ENCODE results near the gene WDR64.

WDR64 gene

DNA sequence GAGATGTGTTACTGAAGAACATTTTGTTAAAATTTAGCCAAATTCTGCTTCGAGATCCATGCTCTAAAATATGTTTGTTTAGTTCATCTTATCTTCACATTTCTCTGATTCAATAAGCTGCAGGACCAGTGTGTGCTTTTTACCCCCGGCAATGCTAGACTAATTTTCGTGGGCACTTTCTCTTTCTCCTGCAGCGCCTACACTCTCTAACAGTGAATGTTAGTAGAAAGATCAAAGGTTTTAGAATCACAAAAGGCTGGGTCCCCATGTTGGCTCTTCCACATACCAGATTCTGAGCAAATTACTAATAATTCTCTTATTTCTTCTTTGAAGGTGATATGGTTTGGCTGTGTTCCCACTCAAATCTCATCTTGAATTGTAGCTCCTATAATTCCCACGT, 20.4 kb upstream of the WDR64 start:
- no peak for DNase-seq (ENCODE audit: low read depth)

DNA sequence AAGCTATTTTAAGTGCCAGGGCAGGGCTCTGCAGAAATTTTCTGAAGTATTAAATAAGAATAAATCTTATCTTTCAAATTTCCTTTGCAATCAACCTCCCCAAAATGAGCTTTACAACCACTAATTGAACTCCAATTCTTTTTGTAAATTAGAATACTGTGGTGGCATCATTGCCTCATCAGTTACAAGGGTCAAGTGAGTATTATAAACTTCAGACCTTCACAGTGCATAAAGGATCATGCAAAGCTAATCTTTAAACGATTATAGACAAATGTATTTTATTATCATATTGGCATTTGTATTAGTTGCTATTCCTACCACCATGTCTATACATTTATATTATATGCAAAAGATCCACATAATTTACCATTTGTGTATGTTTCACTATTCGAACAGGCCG, 19.1 kb upstream of the WDR64 start:
- no peak for DNase-seq (ENCODE audit: low read depth)

DNA sequence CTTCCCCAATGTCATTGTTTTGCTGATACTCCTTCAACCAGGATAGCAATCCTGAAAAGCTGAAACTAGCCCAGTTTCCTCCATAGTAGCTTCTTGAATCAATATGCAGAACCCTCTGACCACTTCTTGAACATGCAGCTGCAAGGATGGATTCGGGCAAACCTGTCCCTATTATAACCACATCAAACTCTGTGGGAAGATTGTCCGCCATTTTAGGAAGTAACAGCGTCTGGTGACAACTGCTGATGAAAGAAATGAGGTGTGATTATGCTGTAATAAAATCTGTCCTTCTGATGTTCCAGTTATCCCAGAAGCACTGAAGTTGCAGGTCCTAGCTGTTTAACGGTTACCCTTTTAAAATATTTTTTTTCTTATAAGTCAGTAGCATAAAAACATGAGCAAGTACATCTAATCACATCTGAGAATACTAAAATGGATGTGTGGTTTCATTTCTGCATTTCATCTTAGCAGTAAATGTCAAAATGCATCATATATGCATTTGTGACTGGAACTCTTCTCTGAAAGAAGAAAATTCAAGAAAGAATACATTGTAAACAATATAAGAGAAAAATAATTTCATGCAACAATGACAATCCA, 16.4 kb upstream of the WDR64 start:
- DNase-seq (ENCODE audit: low read depth): no peak

DNA sequence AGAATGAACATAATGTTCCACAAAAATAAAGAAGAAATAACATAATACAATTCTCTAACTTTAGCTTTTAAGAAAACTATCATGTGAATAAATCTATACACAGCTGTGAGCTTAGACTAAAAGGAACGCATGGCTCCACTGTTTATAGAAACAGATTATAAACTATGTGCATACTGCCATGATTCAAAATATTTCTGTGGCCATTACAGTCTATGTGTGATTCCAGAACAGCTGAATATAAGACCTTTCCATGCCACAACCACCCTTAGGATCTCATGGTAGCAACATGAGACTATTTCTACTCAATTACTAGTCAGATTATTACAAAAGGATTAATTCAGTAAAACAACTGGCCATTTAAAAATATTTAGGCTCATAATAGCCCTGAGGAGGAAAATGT, 15.8 kb upstream of the WDR64 start:
- no peak for DNase-seq (ENCODE audit: low read depth)

DNA sequence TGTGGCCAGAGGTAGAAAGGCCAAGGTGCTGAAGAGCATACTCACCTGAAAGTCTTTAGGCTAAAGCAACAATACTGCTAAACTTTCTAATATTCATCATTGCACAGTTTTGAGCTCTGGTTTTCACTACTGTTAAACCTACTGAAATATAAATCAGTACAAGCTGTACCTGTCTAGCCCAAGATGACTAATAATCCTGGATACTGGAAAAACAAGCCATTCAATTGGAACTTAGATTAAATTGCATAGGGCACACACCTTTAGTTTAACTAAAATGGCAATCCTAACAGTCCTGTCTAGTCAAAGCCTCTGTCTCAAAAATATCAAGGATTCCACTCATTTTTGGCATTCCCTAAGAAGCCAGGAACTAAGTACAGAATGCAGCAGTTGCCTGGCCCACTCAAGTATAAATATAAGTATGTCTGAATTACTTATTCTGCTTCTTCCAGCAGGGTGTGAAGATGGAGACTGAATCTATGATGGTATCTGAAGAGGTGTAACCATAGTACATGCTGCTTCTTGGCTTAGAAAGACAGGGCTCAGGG, 15.0 kb upstream of the WDR64 start:
- no peak for DNase-seq (ENCODE audit: low read depth)

DNA sequence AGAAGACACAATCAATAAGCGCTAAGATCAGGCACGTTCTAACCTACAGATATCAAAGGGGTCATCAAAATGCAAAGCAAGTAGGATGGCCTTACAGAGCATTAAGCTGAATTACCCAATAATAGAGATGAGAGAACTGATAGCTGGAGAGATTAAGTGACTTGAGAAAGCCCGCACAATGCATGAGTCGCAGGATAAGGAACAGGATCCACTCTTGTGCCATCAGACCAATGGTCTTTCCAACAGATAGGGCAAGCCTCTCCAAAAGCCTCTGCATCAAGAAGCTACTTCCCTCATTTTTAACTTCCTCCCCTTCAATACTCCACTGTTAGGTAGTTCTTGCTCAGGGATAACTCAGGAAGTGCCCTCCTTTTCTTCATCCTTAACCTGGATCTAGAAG, 14.5 kb upstream of the WDR64 start:
- no peak for DNase-seq (ENCODE audit: low read depth)

DNA sequence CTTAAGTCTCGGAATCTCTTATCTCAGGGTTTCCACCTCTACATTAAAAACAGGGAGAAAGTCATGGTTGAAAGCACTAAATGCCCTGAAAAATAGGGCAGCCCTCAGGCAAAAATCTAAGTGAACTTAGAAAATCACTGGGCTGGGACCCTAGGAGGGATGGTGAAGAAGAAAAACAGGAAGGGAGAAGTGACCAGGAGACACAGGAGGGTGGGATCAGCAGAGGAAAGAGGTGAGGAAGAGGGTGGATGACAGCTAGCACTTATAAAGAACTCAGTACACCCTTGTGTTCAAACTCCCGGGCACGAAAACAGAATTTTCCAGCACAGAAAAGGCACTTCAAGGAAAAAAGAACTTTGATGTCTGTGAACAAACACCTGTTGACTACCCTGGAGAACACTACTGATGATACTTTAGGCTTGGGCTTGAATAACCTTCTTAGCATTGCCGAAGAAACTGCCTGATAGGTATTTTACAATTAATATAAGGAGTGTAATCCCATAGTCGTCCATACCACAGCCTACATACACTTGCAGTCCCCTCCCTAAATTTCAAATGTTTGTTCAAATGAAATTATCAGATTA, 13.9 kb upstream of the WDR64 start:
- no peak for DNase-seq (ENCODE audit: low read depth)

DNA sequence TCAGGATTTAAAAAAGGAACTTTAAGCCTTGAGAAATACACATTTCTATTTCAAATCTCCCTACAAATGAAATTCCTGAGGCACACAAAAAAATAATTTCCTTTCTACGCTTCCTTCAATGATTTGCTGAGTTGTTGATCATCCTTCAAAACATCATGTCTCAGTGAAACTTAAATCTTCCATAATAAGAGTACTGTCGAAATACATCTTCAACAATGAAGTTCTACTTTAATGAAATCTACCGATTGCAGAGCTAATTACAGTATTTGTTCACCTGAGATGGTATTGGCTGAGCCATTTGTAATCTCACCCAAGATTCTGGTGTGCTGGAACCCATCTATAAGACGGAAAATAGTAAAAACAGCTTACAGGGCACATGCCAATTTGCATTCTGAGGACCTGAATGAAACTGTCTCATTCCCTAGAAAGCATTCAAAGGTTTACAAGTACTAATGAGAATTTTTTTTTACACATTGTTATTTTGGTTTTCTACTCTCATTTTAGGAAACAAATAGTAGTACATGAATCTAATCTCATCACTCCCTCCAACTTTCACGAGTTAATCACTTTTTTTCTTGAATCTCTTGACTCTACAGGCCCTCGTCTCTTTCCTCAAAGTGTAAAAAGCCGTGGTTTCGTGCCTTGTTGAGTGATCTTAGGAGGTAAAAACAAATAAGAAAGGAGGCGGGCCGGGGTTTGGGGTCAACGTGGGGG, 13.0 kb upstream of the WDR64 start:
- DNase-seq (ENCODE audit: low read depth): no peak

DNA sequence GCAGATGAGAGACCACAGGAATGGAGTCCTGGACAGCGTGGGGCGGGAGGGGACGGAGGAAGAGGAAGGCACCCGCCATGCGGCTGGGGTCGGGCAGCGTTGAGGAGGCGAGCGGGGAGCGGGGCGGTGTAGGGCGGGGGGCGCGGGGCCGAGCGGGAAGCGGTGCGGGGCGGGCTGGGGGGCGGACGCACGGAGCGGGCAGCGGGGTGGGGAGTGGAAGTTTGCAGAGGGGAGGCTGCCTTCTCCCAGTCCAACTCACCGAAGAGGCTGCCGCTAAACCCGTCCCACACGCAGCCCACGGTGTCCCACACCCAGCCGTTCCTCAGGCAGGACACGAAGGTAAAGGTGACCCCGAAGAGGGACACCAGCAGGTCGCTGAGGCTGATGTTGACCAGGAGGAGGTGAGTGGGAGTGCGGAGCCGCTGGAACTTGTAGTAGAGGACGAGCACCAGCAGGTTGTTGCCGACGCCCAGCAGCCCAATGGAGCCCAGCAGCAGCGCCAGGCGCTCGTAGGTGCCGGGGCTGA, 12.4 kb upstream of the WDR64 start:
- no peak for DNase-seq (ENCODE audit: low read depth)

DNA sequence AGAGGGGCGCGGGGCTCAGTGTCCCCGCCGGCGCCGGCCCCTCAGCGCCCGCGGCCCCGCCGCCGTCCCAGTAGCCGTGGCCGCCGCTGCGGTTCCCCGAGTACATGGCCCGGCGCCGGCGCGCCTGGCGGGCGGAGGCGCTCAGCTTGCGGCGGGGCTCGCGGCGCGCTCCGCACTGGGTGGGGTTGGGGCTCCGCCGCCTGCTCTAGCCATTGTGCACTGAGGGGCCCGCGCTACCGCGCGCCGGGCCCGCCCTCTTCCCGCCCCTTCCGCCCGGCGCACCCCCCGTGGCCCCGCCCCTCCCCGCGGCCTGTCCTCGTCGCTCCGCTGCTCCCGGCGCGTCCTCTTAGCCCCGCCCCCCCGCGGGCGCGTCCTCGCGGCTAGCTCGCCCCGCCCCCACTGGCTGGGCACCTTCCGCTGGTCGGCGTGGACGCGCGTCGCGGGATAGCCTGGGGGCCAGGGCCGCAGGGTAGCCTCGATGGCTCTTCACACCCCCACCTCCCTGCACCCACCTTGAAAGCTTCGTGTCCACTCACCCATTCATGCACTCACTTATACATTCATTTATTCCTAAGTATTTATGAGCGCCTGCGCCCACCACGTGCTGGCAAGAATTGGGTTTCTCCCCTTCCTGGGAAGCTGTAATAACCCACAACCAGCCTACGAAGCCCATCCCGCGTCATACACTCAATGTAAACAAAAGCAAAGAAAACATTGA, 11.8 kb upstream of the WDR64 start, which contains the start of the genes CHML and OPN3:
Gene CHML, minus strand, starts transcription at position 221 of the 718 bp plus-strand sequence. CDS start 4,603 bp downstream, outside the sequence.
Gene OPN3, minus strand, starts transcription at position 221 of the 718 bp plus-strand sequence. Its CDS starts 115 bp downstream, at position 106.
- DNase-seq (ENCODE audit: low read depth): peak; percentile 79

DNA sequence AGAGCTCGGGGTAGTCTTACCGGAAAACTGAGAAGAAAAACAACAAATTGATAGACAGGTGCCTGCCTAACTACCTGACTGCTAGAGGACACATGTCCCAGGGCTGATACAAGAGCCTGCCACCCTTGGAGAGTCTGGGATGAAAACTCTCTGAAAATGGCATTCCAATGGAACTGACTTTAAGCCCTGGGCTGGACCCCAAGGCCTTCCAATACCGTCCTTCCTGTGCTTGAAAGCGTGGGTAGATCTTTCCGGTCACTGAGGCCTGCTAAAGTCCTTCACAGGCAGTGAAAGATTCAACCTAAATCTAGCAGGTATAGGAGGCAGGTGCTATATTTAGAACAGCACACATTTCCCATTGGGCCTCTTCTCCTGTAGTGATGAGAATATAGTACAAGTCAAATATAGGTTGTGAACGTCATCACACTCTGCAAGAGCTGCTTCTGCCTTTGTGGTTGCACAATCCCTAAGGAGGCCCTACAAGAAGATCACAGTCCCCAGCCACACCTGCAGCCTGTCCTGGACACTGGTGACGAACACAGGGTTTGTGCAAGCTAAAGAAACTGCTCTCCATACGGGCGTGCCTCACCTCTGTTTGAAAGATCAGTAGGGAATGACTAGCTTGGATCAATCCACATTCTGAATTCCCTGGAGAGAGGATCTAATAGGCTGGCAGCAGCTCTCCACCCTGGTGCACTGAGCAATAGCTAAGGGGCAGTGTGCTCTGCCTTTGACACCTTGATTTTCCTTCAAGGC, 11.0 kb upstream of the WDR64 start:
- no peak for DNase-seq (ENCODE audit: low read depth)

DNA sequence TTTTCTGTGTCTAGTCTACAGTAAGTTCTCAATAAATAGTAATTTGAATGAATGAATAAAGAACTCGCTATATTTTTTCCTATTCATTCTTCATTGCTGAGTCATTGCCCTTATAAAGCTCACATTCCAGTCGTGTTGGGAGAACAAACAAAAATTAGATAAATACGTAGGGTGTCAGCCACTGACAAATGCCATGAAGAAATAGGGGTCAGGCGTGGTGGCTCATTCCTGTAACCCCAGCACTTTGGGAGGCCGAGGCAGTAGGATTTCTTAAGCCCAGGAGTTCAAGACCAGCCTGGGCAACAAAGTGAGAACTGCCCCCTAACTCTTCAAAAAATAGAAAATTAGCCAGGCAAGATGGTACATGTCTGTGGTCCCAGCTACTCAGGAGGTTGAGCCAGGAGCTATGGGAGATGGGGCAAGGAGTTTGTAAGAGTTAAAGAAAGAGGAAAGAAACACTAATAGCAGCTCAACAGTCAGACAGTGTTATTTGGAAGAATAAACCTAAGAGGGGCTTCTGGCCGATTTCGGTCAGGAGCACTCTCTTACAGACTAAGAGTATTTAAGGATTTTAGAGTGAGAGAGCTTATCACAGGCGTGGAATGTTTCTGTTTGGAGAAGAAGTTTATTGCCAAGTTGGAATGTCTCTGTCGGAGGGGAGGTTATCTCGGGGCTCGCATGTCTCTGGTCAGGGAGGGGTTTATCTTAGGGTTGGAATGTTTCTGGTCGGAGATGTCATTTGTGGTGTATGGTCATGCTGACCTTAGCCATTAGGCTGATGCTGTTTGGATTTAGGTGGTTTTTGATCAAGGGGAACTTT, 10.1 kb upstream of the WDR64 start:
- DNase-seq (ENCODE audit: low read depth): no peak

DNA sequence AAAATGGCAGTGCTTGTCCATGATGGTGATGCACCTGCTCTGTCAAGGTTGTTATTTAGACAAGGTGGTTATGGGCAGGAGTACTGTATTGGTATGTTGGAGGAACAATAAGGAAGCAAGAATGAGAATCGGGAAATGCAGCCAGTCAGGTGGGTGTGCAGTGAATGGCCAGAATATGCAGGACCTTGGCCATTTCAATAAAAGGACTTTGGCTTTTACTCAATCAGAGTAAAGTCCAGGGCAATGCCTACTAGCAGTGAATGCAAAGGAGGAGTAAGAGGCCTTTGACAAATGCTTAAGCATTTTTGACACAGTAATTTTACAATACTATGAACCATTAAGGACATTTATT, 9.5 kb upstream of the WDR64 start:
- no peak for DNase-seq (ENCODE audit: low read depth)

DNA sequence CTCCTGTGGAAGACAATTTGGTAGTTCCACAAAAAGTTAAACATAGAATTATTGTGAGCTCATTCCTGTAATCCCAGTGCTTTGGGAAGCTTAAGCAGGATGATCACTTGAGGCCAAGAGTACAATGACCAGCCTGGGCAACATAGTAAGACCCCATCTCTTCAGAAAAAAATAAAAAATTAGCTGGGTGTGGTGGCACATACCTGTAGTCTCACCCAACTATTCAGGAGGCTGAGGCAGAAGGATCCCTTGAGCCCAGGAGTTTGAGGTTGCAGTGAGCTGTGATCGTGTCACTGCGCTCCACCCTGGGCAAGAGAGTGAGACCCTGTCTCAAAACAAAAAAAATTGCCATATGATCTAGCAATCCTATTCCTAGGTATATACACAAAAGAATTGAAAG, 7.8 kb upstream of the WDR64 start:
- no peak for DNase-seq (ENCODE audit: low read depth)

DNA sequence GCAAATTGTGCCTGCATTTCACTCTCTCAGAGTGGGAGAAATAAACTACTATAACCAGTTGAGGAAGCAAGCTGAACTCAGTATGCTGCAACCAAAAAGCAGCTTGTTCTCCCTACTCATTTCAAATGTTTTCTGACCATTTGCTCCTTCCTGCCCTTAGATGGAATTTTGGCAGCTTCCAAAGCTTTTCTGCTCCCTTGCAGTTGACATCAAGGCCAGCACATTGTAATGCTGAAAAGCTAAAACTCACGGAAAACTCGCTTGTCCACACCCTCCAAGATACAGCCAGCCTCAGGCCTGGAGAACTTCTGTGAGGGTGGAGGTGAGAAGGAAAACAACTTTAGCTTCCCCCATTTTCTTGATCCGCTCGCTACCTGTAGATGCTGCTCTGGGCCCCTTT, 6.9 kb upstream of the WDR64 start:
- no peak for DNase-seq (ENCODE audit: low read depth)

DNA sequence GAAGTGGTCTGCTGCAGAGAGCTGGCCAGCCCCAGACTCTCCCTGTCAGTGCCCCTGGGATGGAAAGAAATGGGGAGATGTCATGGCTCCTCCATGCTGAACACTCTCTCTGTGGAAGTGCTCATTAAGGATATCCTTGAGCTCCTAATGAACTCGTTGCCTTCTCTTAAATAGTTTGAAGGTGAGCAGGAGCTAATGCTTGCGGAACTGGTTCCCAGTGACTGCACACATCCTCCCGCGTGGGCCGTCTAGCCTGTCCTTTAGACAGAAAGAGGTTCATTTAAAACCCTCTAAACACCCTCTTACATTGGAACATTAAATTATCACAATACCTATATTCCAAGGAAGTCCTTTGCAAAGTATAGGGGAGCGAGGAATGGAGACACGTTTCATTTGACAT, 5.9 kb upstream of the WDR64 start:
- no peak for DNase-seq (ENCODE audit: low read depth)

DNA sequence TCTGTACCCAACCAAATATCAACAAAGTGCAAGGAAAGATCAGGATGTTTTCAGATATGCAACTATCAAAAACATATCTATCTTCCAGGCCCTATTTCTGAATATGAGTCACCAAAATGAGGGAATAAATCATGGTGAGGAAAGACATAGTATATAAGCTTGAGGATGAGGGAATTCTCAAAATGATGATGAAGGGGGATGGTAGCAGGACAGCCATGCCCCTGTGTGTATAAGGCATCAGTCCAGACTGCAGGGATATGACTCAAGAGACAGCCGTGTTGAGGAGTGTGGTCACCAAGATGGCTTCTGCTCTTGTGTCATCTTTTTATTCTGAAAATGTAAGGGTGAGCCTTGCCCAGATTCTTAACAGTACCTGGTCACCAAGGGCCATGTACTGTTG, 4.4 kb upstream of the WDR64 start:
- no peak for DNase-seq (ENCODE audit: low read depth)

DNA sequence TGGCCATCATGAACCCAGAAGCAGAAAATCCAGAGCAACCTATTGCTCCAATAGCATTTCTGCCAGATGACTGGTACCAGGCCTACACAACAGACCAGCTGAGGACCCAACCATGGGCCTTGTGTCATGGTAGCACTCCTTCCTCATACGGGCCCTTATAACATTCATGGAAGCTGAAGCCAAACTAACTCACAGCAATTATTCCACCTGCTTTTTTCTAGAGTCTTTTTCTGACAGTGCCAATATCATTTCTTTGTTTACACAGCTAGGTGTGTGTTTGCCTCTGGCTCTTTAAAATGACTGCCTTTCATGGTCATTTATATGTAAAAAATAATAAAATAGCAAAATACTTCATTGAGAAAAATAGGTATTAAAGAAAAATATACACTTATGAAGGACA, 3.9 kb upstream of the WDR64 start:
- no peak for DNase-seq (ENCODE audit: low read depth)

DNA sequence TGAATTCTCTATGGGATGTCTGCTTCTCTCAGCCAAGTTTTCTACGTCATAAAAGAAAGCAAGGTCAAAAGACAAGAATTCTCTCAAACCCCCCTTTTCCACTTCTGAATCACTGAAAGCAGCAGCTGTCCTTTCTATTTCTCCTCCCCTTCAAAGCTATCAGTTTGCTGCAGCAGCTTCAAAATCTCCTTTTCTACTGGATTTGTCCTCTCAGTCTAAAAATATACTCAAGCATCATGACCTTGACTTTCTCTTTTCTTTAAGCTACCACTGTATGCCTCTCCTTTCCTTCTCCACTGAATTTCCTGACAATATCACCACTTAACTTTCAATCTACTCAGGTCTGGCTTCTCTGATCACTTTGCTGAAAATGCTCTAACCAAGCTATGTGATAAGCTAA, 1.9 kb downstream of the WDR64 start:
- DNase-seq (ENCODE audit: low read depth): no peak

DNA sequence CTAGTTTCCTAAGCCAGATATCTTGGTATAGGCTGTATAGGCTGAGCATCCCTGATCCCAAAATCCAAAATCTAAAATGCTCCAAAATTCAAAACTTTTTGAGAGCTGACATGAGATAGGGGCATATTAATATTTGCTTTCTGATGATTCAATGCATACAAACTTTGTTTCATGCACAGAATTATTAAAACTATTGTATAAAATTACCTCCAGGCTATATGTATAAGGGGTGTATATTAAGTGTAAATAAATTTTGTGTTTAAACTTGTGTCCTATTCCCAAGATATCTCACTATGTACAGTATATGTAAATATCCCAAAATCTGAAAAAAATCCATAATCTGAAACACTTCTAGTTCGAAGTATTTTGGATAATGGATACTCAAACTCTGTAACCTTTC, 2.6 kb downstream of the WDR64 start:
- no peak for DNase-seq (ENCODE audit: low read depth)
